GM21447 (cell line): Measurements from ENCODE around the gene PRF1.

Experiments used
- ATAC-seq: cut with Tn5 transposase; IDR thresholded peaks from one replicate; pipeline ENCODE4 v1.9.1; 2021; ENCODE audit not compliant: unreplicated experiment

PRF1 gene

DNA sequence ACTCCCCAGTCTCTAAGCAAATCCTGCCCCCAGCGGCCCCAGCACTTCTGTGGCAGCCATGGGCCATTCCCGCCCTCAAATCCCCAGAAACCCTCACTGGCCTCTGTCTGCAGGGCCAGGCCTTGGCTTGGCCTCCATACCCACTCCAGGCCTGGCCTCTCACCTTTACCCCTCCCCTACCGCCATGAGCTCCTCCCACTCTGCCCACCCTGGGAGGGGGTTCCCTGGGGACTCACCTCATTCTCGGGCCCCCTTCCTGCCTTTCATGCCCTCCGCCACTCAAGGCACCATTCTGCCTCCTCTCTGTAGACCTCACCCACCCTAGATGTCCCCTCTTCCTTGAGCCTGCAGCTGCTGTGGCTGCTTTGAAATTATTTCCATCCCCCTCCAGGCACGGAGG is 41.0 kb downstream of the PRF1 start:
- no peak for ATAC-seq

GRCh38 chr10:70561070-70561469 is 41.5 kb downstream of the PRF1 start:
- ATAC-seq = no peak

DNA sequence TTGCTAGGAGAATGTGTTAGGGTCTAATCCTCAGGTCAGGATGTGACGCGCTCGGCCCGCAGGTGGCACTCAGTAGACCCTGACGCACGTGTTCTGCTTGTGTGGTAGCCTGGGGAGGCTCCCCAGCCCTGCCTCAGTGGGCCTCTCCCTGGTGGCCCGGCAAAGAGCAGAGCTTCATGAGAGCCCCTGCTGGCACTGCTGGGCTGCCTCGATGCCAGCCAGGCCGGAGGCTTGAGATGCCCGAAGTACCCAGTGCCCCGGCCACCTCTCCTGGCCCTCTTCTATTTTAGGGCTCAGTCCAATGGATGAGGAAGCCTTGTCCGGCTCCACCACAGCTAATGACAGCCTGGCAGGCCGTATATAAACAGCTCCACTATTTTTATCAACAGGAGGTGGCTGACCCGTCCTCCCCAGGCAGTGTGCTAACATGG is 42.0 kb downstream of the PRF1 start:
- no peak for ATAC-seq

GRCh38 chr10:70559861-70560260 is 42.7 kb downstream of the PRF1 start:
- no peak for ATAC-seq

DNA sequence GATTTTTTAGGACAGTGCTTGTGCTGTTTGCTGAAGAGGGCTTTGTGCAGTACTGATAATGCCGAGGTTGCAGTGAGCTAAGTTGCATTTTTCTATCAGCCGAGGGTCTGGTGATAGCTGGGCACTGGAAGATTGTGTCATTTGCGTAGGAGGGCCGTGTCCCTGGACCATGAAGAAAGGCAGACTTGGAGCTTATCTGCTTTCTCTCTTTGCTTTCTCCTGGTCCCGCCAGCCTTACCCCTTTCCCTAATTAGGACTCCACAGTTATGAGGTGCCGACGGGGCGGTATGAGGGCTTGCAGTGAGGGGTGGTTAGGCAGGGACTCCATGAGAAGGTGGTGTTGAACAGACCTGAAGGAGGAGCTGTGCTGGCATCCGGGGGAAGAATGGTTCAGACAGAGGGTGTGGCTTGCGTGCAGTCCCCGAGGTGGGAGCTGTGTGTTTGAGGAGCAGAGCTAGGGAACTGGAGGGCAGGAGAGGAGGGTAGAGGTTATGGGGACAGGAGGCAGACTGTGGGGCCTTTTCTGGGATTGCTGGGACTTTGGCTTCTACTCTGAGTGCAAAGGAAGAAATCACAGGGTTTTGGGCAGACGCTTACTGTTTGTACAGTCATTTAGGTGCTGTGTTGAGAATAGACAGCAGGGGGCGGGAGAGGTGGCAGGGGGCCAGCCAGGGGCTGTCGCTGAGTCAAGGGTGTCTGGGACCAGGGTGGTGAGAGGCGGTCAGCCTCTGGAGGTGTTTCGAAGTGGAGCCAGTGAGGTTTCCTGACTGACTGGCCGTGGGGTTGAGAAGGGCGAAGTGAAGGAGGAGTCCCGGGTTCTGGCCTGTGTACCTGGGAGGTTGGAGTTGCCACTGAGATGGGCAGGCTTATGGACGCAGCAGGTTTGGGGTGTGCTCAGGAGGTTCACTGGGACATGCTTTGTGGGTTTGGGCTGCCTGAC is 43.4 kb downstream of the PRF1 start:
- ATAC-seq = peak; percentile 68

DNA sequence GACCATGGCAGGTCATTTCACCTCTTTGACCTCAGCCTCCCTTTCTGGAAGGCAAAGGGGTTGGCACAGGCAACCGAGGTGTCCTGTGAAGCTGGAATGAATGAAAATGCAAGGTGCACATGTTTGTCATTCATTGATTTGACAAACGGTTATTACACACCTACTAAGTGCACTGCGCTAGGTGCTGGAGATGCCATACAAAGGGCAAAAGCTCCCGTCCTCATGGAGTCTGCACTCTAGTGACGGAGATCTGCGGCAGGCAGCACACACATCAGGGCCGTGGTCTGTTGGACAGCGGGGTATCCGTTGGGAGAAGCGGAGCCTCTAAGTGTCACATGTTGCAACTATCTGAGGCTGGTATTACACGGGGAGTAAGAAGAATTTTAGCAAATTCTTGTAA is 44.2 kb downstream of the PRF1 start:
- no peak for ATAC-seq

- no peak for ATAC-seq
Observed at GRCh38 chr10:70557876-70558275, 44.7 kb downstream of the PRF1 start.

DNA sequence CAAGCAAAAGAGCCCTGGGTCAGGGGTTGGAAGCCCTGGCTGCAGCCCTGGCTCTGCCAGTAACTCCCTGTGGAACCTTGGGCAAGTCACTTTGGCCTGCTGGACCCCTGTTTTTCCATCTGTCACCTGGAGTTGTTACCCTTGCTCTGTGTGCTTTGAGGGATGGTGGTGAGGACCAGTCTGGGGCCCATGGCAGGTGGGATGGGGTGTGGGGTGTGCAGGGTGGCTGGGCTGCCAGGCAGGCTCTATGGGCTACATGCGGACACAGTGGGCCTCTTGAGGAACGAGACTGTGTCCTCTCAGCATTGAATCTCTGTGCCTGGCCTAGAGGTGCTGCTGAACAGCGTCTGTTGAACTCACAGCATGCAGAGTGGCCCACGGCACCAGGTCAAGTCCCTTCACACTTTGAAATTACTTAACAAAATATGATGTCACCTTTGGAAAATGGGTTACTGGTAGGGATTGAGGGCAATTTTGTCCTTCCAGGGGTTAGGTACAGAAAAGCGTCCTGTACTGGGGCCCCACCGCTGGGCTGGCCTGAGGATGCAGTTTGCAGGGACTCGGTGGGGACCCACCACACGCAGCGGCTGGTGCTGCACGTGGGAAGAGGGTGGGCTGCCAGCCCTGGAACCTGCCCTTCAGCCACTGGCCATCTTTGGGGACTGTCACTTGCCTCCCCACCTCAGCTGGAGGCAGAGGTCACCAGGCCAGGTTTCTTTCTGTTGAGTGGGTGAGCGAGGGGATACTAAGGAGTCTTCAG is 45.3 kb downstream of the PRF1 start:
- no peak for ATAC-seq

- ATAC-seq = no peak
Observed at GRCh38 chr10:70555371-70555770, 47.2 kb downstream of the PRF1 start.

DNA sequence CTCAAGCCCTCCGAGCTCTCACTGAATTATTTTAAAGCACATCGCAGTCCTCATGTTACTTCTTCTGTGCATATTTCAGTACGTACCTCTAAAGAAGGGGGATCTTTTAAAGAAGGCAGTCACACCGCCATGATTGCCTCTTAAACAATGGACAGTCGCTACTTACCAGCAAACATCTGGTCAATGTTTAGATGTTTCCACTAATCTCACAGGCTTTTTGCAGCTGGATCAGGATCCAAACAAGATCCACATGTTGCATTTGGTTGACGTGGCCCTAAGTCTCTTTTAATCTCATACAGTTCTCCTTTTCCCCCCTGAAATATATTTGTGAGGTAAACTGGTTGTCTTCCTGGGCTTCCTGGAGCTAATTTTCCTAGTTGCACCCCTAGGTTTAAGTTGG is 50.0 kb downstream of the PRF1 start:
- ATAC-seq = no peak

DNA sequence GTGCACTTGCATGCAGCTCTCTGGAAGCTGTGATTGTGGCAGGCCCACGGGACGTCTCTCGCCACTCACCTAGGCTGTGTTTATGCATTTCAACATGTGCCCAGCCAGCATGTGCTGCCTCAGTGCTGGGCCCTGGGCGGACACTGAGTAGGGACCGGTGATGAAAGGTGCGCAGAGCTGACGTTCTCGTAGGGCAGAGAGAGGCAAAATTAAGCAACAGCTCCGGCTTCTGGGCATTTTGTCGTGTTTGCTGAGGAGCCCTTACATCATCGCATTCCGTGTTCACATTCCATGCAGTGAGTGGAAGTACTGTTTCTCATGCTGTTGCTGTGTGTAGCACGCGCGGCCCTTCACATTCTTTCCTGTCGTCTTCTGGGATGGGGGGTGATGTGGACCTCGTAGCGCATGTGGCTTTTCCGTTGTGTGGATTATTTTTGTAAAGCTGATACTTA is 50.5 kb downstream of the PRF1 start:
- no peak for ATAC-seq

DNA sequence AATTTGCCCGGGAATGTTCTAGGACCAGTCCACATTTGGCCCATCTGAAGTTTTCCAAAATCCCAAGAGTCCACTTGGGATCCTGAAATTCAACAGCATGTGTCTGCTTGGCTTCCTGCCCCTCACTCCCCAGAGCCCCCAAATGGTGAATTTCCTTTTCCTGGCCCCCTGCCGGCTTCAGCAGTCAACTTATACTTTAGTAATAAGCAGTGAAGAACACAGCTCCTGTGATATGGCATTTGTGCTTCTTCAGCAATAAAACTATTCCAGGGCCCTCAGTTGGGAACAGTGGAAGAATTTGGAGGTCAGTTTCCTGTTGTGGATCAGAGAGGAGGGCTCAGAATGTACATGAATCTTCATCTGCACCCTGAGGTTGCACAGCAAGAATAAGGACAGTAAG is 51.1 kb downstream of the PRF1 start:
- no peak for ATAC-seq

DNA sequence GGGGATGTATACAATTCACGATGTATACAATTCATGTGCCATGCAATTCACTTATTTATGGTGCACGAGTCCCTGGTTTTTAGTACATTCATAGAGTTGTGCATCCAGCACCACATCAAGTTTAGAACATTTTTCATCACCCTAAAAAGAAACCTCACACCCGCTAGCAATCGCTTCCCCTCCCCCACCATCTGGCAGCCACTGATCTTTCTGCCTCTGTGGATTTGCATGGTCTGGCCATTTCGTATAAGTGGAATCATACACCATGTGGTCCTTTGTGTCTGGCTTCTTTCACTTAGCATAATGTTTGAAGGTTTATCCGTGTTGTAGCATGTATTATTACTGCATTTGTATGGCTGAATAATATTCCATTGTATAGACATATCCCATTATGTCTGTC is 52.1 kb downstream of the PRF1 start:
- no peak for ATAC-seq

GRCh38 chr10:70549962-70550458 is 52.5 kb downstream of the PRF1 start:
- peak; percentile 50 for ATAC-seq

DNA sequence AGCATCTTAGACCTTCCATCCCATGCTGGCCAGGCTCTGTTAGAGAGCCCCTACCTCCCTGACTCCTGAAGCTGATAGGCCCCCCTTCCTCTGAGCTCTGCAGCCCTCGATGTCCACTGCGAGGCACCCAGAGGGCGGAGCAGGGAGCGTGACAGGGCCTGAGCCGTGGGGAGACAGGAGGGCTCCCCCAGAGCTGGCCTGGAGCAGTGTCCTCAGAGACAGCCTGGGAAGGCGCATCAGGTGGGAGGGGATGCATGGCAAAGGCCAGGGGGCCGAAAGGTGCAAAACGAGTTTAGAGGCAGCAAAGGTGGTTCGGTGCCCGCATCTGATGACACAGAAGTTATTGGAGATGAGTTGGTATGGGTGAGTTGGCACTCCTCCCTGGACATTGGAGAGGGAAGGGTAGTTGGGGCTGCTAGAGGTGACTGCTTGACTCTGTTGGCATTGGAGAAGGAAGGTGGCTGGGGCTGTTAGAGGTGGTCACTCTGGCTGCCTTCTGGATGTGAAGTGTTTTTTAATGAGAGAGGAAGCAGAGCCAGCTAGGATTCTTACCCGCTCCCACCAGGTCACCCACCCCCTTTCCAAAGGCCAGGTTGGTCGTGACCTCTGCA is 53.1 kb downstream of the PRF1 start:
- ATAC-seq = no peak
